Keratinocyte (primary cell): Measurements from ENCODE around the gene HOXA5. TPM values are rescaled to one million over a fixed set of nuclear protein-coding genes. Genes with fewer than 3 reads are reported as not detected.

Experiments
- DNase-seq: peaks from one replicate; pipeline ENCODE4 v3.0.0-alpha.2; 2011; ENCODE audit warnings: low read depth, missing footprints, low spot score
- FAIRE-seq: peaks from 2 replicates; lab custom pipeline; 2011; peaks lifted over from hg19 to GRCh38; lab: Jason Lieb, UNC
- H2AFZ ChIP-seq: 2 replicates; pipeline ENCODE4 v1.6.0; 2012; ENCODE audit warnings: low read length, control low read depth, inconsistent platforms; ENCODE audit not compliant: control insufficient read depth
- H3K27ac ChIP-seq: 2 replicates; pipeline ENCODE4 v1.5.1; 2011; ENCODE audit warnings: low read length; ENCODE audit not compliant: control insufficient read depth, insufficient read depth
- H3K27me3 ChIP-seq: 3 replicates; pipeline ENCODE4 v1.6.0; 2011; ENCODE audit warnings: low read length; ENCODE audit not compliant: control insufficient read depth, insufficient read depth; ENCODE audit errors: extremely low read depth
- H3K36me3 ChIP-seq, 2 experiments: 2 replicates in 1 of 2; 3 replicates in 1 of 2; pipeline ENCODE4 v1.5.1; 2011; ENCODE audit warnings: low read length in 2 of 2, mild to moderate bottlenecking in 1 of 2; ENCODE audit not compliant: control insufficient read depth in 2 of 2, insufficient read depth in 2 of 2; ENCODE audit errors: extremely low read depth in 1 of 2
- H3K4me1 ChIP-seq: 3 replicates; pipeline ENCODE4 v1.5.1; 2011; ENCODE audit warnings: low read length; ENCODE audit not compliant: control insufficient read depth, insufficient read depth; ENCODE audit errors: extremely low read depth
- H3K4me2 ChIP-seq: 3 replicates; pipeline ENCODE4 v1.6.0; 2011; ENCODE audit warnings: low read depth, low read length; ENCODE audit not compliant: control insufficient read depth, insufficient read depth; ENCODE audit errors: extremely low read depth
- H3K4me3 ChIP-seq, 3 experiments: fragments of 200-600 bp in 1 of 3; sonication (generic) in 1 of 3; 2 replicates in 2 of 3; 3 replicates in 1 of 3; pipeline ENCODE4 v1.5.1; 2011 to 2016; ENCODE audit warnings: low read length in 3 of 3, mild to moderate bottlenecking in 3 of 3, control low read depth in 2 of 3, inconsistent platforms in 1 of 3, low read depth in 1 of 3, mixed read lengths in 1 of 3, mixed run types in 1 of 3, moderate library complexity in 1 of 3; ENCODE audit not compliant: control insufficient read depth in 2 of 3, insufficient read depth in 2 of 3; ENCODE audit errors: extremely low read depth in 1 of 3
- H3K79me2 ChIP-seq: 2 replicates; pipeline ENCODE4 v1.6.0; 2012; ENCODE audit warnings: low read length; ENCODE audit not compliant: control insufficient read depth, insufficient read depth
- H3K9ac ChIP-seq: 3 replicates; pipeline ENCODE4 v1.6.0; 2011; ENCODE audit warnings: low read length; ENCODE audit not compliant: control insufficient read depth, insufficient read depth; ENCODE audit errors: extremely low read depth
- H3K9me1 ChIP-seq: 3 replicates; pipeline ENCODE4 v1.6.0; 2011; ENCODE audit warnings: low read length; ENCODE audit not compliant: control insufficient read depth, insufficient read depth; ENCODE audit errors: extremely low read depth
- H3K9me3 ChIP-seq: 2 replicates; pipeline ENCODE4 v1.5.1; 2012; ENCODE audit warnings: low read depth, low read length; ENCODE audit not compliant: control insufficient read depth
- H4K20me1 ChIP-seq: 3 replicates; pipeline ENCODE4 v1.6.0; 2011; ENCODE audit warnings: low read length; ENCODE audit not compliant: control insufficient read depth, insufficient read depth; ENCODE audit errors: extremely low read depth
- CTCF ChIP-seq, 3 experiments: IDR thresholded peaks in 1 of 3; conservative IDR thresholded peaks in 1 of 3; optimal IDR thresholded peaks in 1 of 3; 2 replicates in 2 of 3; 3 replicates in 1 of 3; pipeline versions ENCODE3 to v1.5.1; 2011; ENCODE audit warnings: low read length in 3 of 3, mild to moderate bottlenecking in 3 of 3, moderate library complexity in 2 of 3, control low read depth in 1 of 3, inconsistent platforms in 1 of 3; ENCODE audit not compliant: insufficient read depth in 2 of 3; ENCODE audit errors: extremely low read depth in 1 of 3
- EZH2 ChIP-seq: IDR thresholded peaks from one replicate; pipeline ENCODE4 v1.6.1; 2012; ENCODE audit warnings: inconsistent platforms, mild to moderate bottlenecking, low read length, moderate library complexity
- dilution Hi-C: fragments of 300-500 bp; cut with MboI; formaldehyde crosslinking; loops from one replicate; pipeline ENCODE4 v1.7.0; 2020; ENCODE audit warnings: low sequenced_read_pairs; ENCODE audit not compliant: extremely low pct_ligation_motif_present
- polyA plus RNA-seq, 5 experiments: library from polyadenylated mRNA; depleted of rRNA in 3 of 5; stranded (reverse) in 3 of 5; stranded (forward) in 1 of 5; unstranded in 1 of 5; fragments of >200 nt; gene quantifications; 1 replicate in 1 of 5; 2 replicates in 3 of 5; 3 replicates in 1 of 5; pipeline versions ENCODE4 v1.2.1 to v1.2.3, GENCODE V29; 2011 to 2012; ENCODE audit warnings: missing spikeins in 2 of 5, low read depth in 1 of 5, low replicate concordance in 1 of 5

The HOXA5 gene
- polyA plus RNA-seq, 1 donor (not counting 4 experiments of a cell fraction or from before 2014, with no cell fraction given): 7.1 TPM

GRCh38 chr7:27156508-27156898, 13.0 kb upstream of the HOXA5 start, which contains the start of gene HOXA7:
TSS of gene HOXA7 (minus strand) at chr7:27156675. CDS start at chr7:27156545, 130 bp downstream.
- peak within 1 kb of the TSS; percentile 98 for H3K4me2 ChIP-seq
- H3K79me2 ChIP-seq: peaks cover 40% of the 10 kb centered on the region
- peaks cover 78% of the 10 kb centered on the region for H3K4me1 ChIP-seq
- TF ChIP-seq CTCF (optimal IDR thresholded peaks at IDR 0.05 in 1 of 3, IDR thresholded peaks at IDR 0.05 in 1 of 3, conservative IDR thresholded peaks at IDR 0.05 in 1 of 3; ENCODE audit: extremely low read depth in 1 of 3, insufficient read depth in 2 of 3, low read length in 3 of 3): no peak
- TF ChIP-seq EZH2: no peak
- peak within 1 kb of the TSS; percentile 87 for H3K27ac ChIP-seq
- DNase-seq (no peak), FAIRE-seq (peak; percentile 57)
- H3K36me3 ChIP-seq: no peaks in the 10 kb centered on the region
- H2AFZ ChIP-seq: peak within 1 kb of the TSS; percentile 90
- dilution Hi-C loops: no loop called here
- peak within 1 kb of the TSS; percentile 90 for H3K9ac ChIP-seq
- H3K9me1 ChIP-seq: no peaks in the 10 kb centered on the region
- H3K27me3 ChIP-seq: no peaks in the 10 kb centered on the region
- no peaks in the 10 kb centered on the region for H3K9me3 ChIP-seq
- H4K20me1 ChIP-seq: no peaks in the 10 kb centered on the region
- H3K4me3 ChIP-seq: peak within 1 kb of the TSS; percentile 55 to 94 (median 80)

GRCh38 chr7:27155816-27156507, 12.5 kb upstream of the HOXA5 start:
- DNase-seq: no peak
- dilution Hi-C loops: no loop called here
- Histone ChIP-seq H3K4me2 (peak overlapping the region; percentile 98), H3K9ac (peak overlapping the region; percentile 90), H3K79me2 (peaks cover 45% of the 10 kb centered on the region), H3K4me1 (peaks cover 79% of the 10 kb centered on the region), H3K9me3 (no peaks in the 10 kb centered on the region), H3K36me3 (no peaks in the 10 kb centered on the region), H3K27ac (peak overlapping the region; percentile 87), H3K27me3 (no peaks in the 10 kb centered on the region), H4K20me1 (no peaks in the 10 kb centered on the region), H2AFZ (peak overlapping the region; percentile 90), H3K4me3 (peak overlapping the region; percentile 55 to 94 (median 73)), H3K9me1 (no peaks in the 10 kb centered on the region)
- TF ChIP-seq CTCF (optimal IDR thresholded peaks at IDR 0.05 in 1 of 3, IDR thresholded peaks at IDR 0.05 in 1 of 3, conservative IDR thresholded peaks at IDR 0.05 in 1 of 3; ENCODE audit: extremely low read depth in 1 of 3, insufficient read depth in 2 of 3, low read length in 3 of 3): no peak
- TF ChIP-seq EZH2: no peak
- no peak for FAIRE-seq
